Measurements from ENCODE around the gene PARVG. TPM values are rescaled to one million over a fixed set of nuclear protein-coding genes. Genes with fewer than 3 reads are reported as not detected.

PARVG gene
- total and polyA plus RNA-seq, 2 of the 8 experiments (the other 6 are each of a cell fraction or from before 2014, with no cell fraction given) = 0.37 to 1.5 TPM

Other genes with a start within 250 kb of the PARVG start
- gene SAMM50, start 225.5 kb upstream of the PARVG start, total RNA-seq (2021; fragmentation: NEBNext Ultra II Directional; extraction: Animal tissue kit (Norgen Biotek cat#: 25700)) = 67.2 and 70.3 TPM in 2 replicates
- gene SAMM50, start 225.5 kb upstream of the PARVG start, polyA plus RNA-seq (2011; rRNA removed) = 45.4 and 47.1 TPM in 2 replicates
- 18.6 and 19.4 TPM in 2 replicates for gene PARVB, start 156.6 kb upstream of the PARVG start, total RNA-seq (2021; fragmentation: NEBNext Ultra II Directional; extraction: Animal tissue kit (Norgen Biotek cat#: 25700))
- 14.5 and 18.4 TPM in 2 replicates for gene PARVB, start 156.6 kb upstream of the PARVG start, polyA plus RNA-seq (2011; rRNA removed)
- 5.4 and 5.8 TPM in 2 replicates for gene SHISAL1, start 132.0 kb downstream of the PARVG start, total RNA-seq (2021; fragmentation: NEBNext Ultra II Directional; extraction: Animal tissue kit (Norgen Biotek cat#: 25700))
- 2.4 and 3.7 TPM in 2 replicates for gene SHISAL1, start 132.0 kb downstream of the PARVG start, polyA plus RNA-seq (2011; rRNA removed)